GM13976 (cell line): ENCODE data around the gene GNAS.

ENCODE experiments used
- DNase-seq: peaks from one replicate; pipeline ENCODE4 v3.0.0; 2012; ENCODE audit warnings: low spot score
- in situ Hi-C: fragments of 300-500 bp; cut with MboI; formaldehyde crosslinking; loops from one replicate; pipeline ENCODE4 v1.12.0; 2022; ENCODE audit warnings: low sequenced_read_pairs, mixed read lengths, inconsistent platforms; ENCODE audit not compliant: unreplicated experiment
- TF ChIP-seq, protein P1 (sequence below): IDR thresholded peaks from 2 replicates; pipeline ENCODE4 v1.5.1; 2012; ENCODE audit warnings: borderline replicate concordance, mild to moderate bottlenecking; ENCODE audit not compliant: insufficient read depth; ENCODE audit errors: extremely low read depth, missing control alignments, control extremely low read depth

The GNAS gene

DNA sequence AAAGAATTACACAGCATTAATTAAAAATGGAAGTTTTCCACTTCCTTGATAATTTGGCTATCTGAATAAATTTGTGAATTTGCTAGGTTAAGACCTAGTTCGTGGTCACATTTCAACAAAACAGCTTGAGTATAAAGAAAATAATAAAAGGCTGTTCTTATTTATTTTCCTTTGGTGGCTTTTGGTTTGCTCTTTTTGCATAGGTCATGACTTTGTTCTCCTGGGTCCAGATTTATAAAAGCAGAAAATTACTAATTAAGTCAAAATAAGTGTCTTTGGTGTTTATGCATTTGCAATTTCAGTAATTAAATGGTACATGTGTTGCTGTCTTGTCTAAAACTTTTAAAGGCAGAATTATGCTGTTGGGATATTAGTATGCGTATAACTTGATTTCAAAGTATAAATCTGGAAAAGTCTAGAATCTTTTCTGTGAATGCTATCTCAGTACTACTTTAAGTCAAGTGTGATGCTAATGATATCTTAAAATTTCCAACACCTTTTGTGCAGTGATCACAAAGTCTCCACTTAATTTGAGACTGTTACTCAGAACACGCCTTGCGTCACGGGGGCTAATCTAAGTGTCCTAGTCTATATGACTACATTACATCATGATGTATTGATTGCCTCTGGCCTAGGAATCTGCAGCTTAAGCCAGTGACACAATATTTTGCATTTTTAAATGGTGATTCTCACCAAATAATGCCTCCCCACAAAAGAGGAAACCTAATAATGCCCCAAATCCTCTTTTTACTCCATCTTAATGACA, 41.0 kb downstream of the GNAS start:
- in situ Hi-C loops: no loop called here
- TF ChIP-seq, protein P1, sequence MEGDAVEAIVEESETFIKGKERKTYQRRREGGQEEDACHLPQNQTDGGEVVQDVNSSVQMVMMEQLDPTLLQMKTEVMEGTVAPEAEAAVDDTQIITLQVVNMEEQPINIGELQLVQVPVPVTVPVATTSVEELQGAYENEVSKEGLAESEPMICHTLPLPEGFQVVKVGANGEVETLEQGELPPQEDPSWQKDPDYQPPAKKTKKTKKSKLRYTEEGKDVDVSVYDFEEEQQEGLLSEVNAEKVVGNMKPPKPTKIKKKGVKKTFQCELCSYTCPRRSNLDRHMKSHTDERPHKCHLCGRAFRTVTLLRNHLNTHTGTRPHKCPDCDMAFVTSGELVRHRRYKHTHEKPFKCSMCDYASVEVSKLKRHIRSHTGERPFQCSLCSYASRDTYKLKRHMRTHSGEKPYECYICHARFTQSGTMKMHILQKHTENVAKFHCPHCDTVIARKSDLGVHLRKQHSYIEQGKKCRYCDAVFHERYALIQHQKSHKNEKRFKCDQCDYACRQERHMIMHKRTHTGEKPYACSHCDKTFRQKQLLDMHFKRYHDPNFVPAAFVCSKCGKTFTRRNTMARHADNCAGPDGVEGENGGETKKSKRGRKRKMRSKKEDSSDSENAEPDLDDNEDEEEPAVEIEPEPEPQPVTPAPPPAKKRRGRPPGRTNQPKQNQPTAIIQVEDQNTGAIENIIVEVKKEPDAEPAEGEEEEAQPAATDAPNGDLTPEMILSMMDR: no peak
- DNase-seq: no peak

- TF ChIP-seq, protein P1: no peak
- DNase-seq: no peak
- in situ Hi-C loops: no loop called here
Measured at GRCh38 chr20:58894652-58895447, 42.3 kb downstream of the GNAS start.

- in situ Hi-C loops: no loop called here
- DNase-seq: no peak
- TF ChIP-seq, protein P1: no peak
Measured at GRCh38 chr20:58895448-58896180, 43.1 kb downstream of the GNAS start.

DNA sequence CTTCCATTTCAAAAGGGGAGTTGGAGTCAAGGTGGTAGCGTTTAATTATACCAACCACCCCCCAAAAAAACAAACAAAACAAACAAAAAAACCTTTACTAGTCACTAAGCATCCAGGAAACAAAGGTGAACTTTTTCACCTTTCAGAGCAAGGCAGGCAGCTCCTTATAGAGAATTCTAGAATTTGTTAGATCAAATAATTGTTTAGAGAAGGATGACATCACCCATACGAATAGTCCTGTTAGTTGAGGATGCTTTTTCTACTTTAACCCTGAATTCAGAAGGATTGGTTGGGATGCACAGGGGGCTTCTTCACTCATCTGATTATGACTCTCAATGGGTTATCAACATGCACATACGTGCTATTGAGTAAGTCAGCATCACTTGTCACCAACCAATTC, 44.3 kb downstream of the GNAS start:
- no peak for DNase-seq
- TF ChIP-seq, protein P1: no peak
- in situ Hi-C loops: no loop called here

- TF ChIP-seq, protein P1: no peak
- in situ Hi-C loops: no loop called here
- no peak for DNase-seq
Measured at GRCh38 chr20:58897488-58897887, 45.0 kb downstream of the GNAS start.

GRCh38 chr20:58898629-58899408, 46.3 kb downstream of the GNAS start:
- DNase-seq: no peak
- in situ Hi-C loops: no loop called here
- TF ChIP-seq, protein P1: no peak
